BLaER1 (cell line): ENCODE data around the gene WIZ.

Experiments
- H3K27ac ChIP-seq: shearing (Covaris generic); formaldehyde crosslinking; 2 replicates; pipeline ENCODE4 v1.8.1; 2022
- H3K27me3 ChIP-seq: shearing (Covaris generic); formaldehyde crosslinking; 2 replicates; pipeline ENCODE4 v1.8.1; 2022
- H3K36me3 ChIP-seq: shearing (Covaris generic); formaldehyde crosslinking; 2 replicates; pipeline ENCODE4 v1.8.1; 2022
- H3K4me1 ChIP-seq: shearing (Covaris generic); formaldehyde crosslinking; 2 replicates; pipeline ENCODE4 v1.8.1; 2022
- H3K4me2 ChIP-seq: shearing (Covaris generic); formaldehyde crosslinking; 2 replicates; pipeline ENCODE4 v1.8.1; 2022
- H3K4me3 ChIP-seq: shearing (Covaris generic); formaldehyde crosslinking; 2 replicates; pipeline ENCODE4 v1.8.1; 2022
- H3K9ac ChIP-seq: shearing (Covaris generic); formaldehyde crosslinking; 2 replicates; pipeline ENCODE4 v1.8.1; 2022
- H3K9me3 ChIP-seq: shearing (Covaris generic); formaldehyde crosslinking; 2 replicates; pipeline ENCODE4 v1.8.1; 2022
- H4K20me1 ChIP-seq: shearing (Covaris generic); formaldehyde crosslinking; 2 replicates; pipeline ENCODE4 v1.8.1; 2022
- Cebpa-rat ChIP-seq: shearing (Covaris generic); IDR thresholded peaks from 2 replicates; pipeline ENCODE4 v1.8.1; 2022

Gene WIZ

GRCh38 chr19:15372891-15373301, 76.9 kb downstream of the WIZ start:
- Histone ChIP-seq H3K9me3 (no peaks in the 10 kb centered on the region), H3K4me2 (no peak overlapping the region), H3K27me3 (no peaks in the 10 kb centered on the region), H3K36me3 (peaks cover 81% of the 10 kb centered on the region), H3K9ac (no peak overlapping the region), H3K4me1 (peaks cover 22% of the 10 kb centered on the region), H3K4me3 (no peak overlapping the region), H4K20me1 (peaks cover 98% of the 10 kb centered on the region), H3K27ac (no peak overlapping the region)
- TF ChIP-seq Cebpa-rat = no peak

GRCh38 chr19:15372470-15372869, 77.3 kb downstream of the WIZ start:
- Histone ChIP-seq H3K4me1 (peaks cover 17% of the 10 kb centered on the region), H3K9ac (no peak overlapping the region), H4K20me1 (peaks cover 98% of the 10 kb centered on the region), H3K27me3 (no peaks in the 10 kb centered on the region), H3K36me3 (peaks cover 85% of the 10 kb centered on the region), H3K4me2 (no peak overlapping the region), H3K27ac (no peak overlapping the region), H3K4me3 (no peak overlapping the region), H3K9me3 (no peaks in the 10 kb centered on the region)
- no peak for TF ChIP-seq Cebpa-rat

DNA sequence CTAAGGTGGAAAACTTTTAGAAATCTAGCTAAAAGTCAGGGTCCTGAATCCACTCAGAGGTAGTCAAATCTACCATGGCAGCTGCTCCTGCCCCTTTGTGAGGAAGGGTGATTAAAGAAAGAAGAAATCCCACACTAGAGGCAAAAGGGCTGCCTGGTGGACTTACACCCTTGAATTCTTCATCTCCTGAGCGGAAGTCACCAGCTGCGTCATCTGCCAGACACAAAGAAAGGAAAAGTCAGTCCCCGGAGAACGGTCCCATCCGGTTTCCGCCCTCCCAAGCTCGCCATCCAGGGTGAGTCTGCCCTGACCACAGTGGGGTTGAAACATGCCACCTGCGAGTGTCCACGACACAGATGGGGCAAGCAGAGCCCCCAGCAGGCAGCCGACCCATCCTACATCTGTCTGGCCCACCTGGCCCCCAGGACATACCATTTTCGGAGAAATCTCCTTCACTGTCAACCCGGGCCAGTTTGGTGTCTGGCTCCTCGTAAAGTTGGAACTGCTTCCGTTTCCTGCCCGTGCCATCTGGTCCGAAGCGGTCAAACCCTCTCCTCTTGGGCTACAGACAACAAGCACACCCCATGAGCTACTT, 77.9 kb downstream of the WIZ start:
- no peaks in the 10 kb centered on the region for H3K9me3 ChIP-seq
- H3K27ac ChIP-seq = no peak overlapping the region
- H3K4me1 ChIP-seq = peaks cover 11% of the 10 kb centered on the region
- no peak overlapping the region for H3K4me2 ChIP-seq
- H4K20me1 ChIP-seq = peaks cover 97% of the 10 kb centered on the region
- no peak overlapping the region for H3K4me3 ChIP-seq
- TF ChIP-seq Cebpa-rat = no peak
- H3K9ac ChIP-seq = no peak overlapping the region
- H3K36me3 ChIP-seq = peaks cover 91% of the 10 kb centered on the region
- H3K27me3 ChIP-seq = no peaks in the 10 kb centered on the region

DNA sequence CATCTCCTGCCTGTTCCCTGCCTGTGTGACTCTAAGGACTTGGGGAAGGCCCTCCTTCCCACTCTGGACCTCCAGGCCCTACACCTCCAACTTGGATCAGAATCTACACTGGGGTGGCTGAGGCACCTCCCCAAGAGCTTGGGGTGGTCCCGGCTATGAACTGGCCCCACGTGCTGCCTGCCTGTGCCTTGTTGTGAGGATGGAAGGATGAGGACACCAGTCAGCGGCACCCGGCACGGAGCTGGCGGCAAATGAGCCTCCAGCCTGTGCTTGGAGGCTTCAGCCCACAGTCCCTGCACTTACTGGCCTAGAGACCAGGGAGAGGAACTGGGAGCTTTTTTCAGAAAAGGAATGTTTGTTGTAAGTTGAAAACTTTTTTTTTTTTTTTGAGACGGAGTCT, 78.6 kb downstream of the WIZ start:
- H3K4me3 ChIP-seq = no peak overlapping the region
- H3K4me2 ChIP-seq = no peak overlapping the region
- H3K9ac ChIP-seq = no peak overlapping the region
- peaks cover 96% of the 10 kb centered on the region for H3K36me3 ChIP-seq
- peaks cover 4% of the 10 kb centered on the region; the same call in 1 of the 2 replicates for H3K4me1 ChIP-seq
- H3K27ac ChIP-seq = no peak overlapping the region
- TF ChIP-seq Cebpa-rat = no peak
- no peaks in the 10 kb centered on the region for H3K27me3 ChIP-seq
- H4K20me1 ChIP-seq = peaks cover 91% of the 10 kb centered on the region
- no peaks in the 10 kb centered on the region for H3K9me3 ChIP-seq
